Islet precursor cell (in vitro differentiated cells): ENCODE results near the gene URB1.
"Not testable (repeated sequence)": the region's sequence is repeated elsewhere in the genome, so short reads cannot be mapped to it uniquely, and the experiment has no call there.

Source experiments
- DNase-seq: peaks from one replicate; pipeline ENCODE4 v3.0.0-alpha.2; 2018

Gene URB1

GRCh38 chr21:32411350-32412161, 18.7 kb upstream of the URB1 start:
- no peak for DNase-seq

GRCh38 chr21:32410916-32411315, 18.1 kb upstream of the URB1 start:
- DNase-seq, result no peak

- DNase-seq, result no peak
These were observed 17.5 kb upstream of the URB1 start for GRCh38 chr21:32410291-32410690.

GRCh38 chr21:32406405-32406804, 13.6 kb upstream of the URB1 start:
- peak; percentile 44 for DNase-seq

GRCh38 chr21:32403201-32403777, 10.5 kb upstream of the URB1 start:
- peak; percentile 1 for DNase-seq

GRCh38 chr21:32393677-32394001, 827 bp upstream of the URB1 start:
- DNase-seq, result no peak

GRCh38 chr21:32392299-32392879, 423 bp downstream of the URB1 start:
- DNase-seq, result no peak

- no peak for DNase-seq
These were observed 1.1 kb downstream of the URB1 start for GRCh38 chr21:32391755-32392154.

- not testable (repeated sequence) for DNase-seq
These were observed 2.1 kb downstream of the URB1 start for GRCh38 chr21:32390537-32391224.

GRCh38 chr21:32389337-32390015, 3.3 kb downstream of the URB1 start:
- DNase-seq, result no peak

- DNase-seq, result no peak
These were observed 4.5 kb downstream of the URB1 start for GRCh38 chr21:32388306-32388705.

GRCh38 chr21:32387151-32387550, 5.7 kb downstream of the URB1 start:
- no peak for DNase-seq

- DNase-seq, result no peak
These were observed 6.5 kb downstream of the URB1 start for GRCh38 chr21:32386195-32386870.

- no peak for DNase-seq
These were observed 9.0 kb downstream of the URB1 start for GRCh38 chr21:32383812-32384211.

GRCh38 chr21:32382108-32382644, 10.6 kb downstream of the URB1 start:
- no peak for DNase-seq

- no peak for DNase-seq
These were observed 11.2 kb downstream of the URB1 start for GRCh38 chr21:32381571-32381970.

GRCh38 chr21:32380940-32381339, 11.9 kb downstream of the URB1 start:
- DNase-seq, result no peak

- DNase-seq, result no peak
These were observed 13.9 kb downstream of the URB1 start for GRCh38 chr21:32378956-32379355.

GRCh38 chr21:32377991-32378390, 14.8 kb downstream of the URB1 start:
- DNase-seq, result peak; percentile 59

GRCh38 chr21:32377506-32377905, 15.3 kb downstream of the URB1 start:
- no peak for DNase-seq

- DNase-seq, result no peak
These were observed 20.1 kb downstream of the URB1 start for GRCh38 chr21:32372755-32373154.

GRCh38 chr21:32371913-32372314, 20.9 kb downstream of the URB1 start:
- no peak for DNase-seq
